HG03558 (cell line): ENCODE results near the gene ZMYND8.
"Not testable (repeated sequence)": the region's sequence is repeated elsewhere in the genome, so short reads cannot be mapped to it uniquely, and the experiment has no call there.

Experiments
- ATAC-seq: cut with Tn5 transposase; IDR thresholded peaks from one replicate; pipeline ENCODE4 v1.9.1; 2021; ENCODE audit warnings: moderate number of reproducible peaks; ENCODE audit not compliant: unreplicated experiment; ENCODE audit errors: extremely low read depth

The ZMYND8 gene

GRCh38 chr20:47373206-47373733 is 16.8 kb upstream of the ZMYND8 start:
- ATAC-seq = no peak

- ATAC-seq = no peak
Measured at GRCh38 chr20:47370850-47371782, 14.6 kb upstream of the ZMYND8 start.

DNA sequence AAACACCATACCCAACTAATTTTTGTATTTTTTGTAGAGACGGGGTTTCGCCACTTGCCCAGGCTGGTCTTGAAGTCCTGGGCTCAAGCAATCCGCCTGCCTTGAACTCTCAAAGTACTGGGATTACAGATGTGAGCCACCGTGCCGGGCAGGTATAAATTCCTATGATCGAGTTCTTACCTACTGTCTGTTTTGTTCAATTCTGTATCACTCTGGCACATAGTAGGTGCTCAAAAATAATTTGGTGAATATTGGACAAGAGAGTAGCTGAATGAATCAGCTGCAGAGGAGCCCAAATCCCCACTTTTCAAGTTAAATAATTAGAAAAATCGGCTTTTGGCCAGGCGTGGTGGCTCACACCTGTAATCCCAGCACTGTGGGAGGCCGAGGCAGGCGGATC is 13.7 kb upstream of the ZMYND8 start:
- no peak for ATAC-seq

DNA sequence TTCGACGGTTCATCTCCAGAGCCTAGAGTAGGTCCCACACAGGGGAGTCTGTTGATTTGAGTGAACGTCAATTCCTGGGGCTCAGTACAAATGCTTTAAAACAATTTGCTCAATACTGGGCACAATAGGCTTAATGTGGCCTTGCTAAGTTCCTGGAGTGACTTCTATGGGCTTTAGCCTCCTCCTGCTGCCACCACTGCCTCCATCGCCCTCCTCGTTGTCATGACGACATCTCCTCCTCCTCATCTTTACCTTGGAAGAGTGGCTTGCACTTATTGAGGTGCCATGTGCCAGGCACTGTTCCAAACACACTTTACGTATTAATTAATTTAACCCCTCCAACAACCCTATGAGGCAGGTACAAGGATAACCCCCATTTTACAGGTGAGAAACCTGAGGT is 11.8 kb upstream of the ZMYND8 start:
- ATAC-seq = no peak

DNA sequence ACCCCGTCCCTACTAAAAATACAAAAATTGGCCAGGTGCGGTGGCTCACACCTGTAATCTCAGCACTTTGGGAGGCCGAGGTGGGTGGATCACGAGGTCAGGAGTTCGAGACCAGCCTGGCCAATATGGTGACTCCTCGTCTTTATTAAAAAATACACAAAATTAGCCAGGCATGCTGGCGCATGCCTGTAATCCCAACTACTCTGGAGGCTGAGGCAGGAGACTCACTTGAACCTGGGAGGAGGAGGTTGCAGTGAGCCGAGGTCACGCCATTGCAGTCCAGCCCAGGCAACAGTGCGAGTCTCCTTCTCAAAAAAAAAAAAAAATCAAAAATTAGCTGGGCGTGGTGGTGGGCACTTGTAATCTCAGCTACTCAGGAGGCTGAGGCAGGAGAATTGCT is 9.8 kb upstream of the ZMYND8 start:
- ATAC-seq = not testable (repeated sequence)

GRCh38 chr20:47365023-47365764 is 8.7 kb upstream of the ZMYND8 start:
- no peak for ATAC-seq

DNA sequence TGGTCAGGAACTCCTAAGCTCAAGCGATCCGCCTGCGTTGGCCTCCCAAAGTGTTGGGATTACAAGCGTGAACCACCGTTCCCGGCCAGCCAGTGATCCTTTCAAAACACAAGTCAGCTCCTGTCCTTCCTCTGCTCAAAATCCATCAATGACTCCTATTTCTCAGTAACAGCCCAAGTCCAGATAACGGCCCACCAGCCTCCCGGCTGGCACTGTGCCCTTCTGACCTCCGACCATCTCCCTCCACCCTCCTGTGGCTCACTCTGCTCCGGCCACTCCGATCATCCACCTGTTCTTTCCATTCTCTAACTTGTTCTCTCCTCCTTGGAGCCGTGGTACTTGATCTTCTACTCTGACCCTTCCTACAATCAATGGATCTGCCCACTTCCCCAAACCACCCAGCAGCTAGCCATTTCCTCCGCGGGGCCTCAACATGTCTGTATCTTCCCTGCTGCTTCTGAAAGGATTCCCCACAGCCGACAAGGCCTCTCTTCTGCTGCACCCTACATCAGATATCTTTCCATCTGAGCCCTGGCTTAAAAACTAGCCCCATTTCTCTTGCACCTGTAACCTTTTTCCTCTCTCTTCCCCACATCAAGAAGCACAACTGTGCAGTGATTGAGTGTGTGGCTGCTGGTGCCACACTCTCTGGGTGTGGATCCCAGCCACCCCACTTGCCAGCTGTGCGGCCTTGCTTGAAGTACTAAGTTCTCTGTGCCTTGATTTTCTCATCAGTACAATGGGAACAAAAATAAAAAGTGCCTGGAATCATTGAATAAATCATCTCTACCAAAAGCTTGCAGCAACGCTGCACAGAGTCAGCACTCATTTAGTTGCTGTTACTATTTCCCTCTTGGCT is 6.1 kb upstream of the ZMYND8 start:
- ATAC-seq = no peak

DNA sequence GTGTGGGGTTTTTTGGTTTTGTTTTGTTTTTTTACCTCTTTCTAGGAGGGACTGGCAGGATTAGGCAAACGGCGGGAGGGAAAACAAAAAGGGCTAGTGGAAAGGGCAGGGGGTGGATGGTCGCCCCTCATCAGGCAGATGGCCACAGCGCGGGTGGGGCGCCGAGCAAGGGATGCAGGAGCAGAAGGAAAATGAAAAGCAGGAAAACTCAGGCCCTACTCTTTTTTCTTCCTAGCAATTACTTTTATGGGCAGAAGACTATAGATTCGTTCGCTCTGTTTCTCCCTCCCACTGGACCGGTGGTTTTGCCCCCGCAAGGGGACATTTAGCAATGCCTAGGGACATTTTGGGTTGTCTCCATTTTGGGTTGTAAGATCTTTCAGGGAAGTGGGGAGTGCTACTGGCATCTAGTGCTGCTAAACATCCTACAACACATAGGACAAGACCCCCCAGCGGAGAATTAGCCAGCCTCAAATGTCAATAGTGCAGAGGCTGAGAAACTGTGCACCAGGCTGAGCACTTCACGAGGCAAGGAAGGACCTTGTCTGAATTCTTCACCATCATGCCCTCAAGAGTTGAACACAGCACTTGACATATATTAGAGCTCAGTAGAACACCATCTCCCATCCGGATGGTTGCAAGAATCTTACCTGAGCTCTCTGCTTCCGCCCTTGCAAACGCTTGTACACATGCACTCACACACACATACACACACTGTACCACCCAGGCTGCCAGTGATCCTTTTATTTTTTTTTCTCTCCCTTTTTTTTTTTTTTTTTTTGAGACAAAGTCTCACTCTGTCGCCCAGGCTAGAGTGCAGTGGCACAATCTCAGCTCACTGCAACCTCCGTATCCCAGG is 4.8 kb upstream of the ZMYND8 start:
- ATAC-seq = no peak

GRCh38 chr20:47360297-47361056 is 4.0 kb upstream of the ZMYND8 start:
- ATAC-seq = no peak

GRCh38 chr20:47359530-47360296 is 3.2 kb upstream of the ZMYND8 start:
- ATAC-seq = no peak

DNA sequence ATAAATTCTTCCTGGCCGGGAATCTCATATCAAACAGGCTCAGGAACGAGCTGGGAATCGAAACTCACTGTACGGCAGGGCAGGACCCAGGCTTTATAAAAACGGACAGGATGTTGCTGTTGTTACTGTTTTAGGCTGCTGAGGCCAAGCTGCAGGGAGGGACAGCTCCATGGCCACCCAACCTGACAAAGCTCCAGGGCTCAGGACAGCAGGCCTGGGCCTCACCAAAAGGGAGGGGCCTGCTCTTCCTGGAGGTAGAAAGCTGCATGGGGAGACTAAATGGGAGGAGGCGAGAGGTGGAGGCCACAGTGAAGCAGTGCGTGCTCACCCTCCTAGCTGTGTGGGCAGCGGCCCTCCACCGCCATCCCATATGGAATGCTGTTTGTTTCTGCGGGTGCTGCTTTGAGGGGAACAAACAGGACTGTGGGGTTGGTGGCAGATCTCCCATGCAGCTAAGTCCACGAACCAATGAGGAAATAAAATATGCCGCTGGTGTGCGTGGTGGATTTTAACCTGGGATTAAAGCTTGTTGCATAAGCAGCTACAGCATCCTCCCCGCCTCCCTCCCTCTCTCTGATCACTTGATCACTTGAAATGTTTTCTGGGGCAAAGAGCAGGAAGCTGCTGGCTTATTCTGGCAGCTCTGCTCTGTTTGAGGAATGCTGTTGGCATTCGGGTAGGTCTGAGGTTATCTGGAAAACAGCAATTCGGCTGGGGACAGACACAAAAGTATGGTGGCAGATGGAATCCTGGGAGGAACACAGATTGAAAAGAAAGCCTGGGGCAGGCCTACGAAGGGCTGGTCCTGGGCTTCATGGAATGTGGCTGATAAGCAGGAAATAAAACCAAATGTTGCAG is 2.4 kb upstream of the ZMYND8 start:
- ATAC-seq = no peak

DNA sequence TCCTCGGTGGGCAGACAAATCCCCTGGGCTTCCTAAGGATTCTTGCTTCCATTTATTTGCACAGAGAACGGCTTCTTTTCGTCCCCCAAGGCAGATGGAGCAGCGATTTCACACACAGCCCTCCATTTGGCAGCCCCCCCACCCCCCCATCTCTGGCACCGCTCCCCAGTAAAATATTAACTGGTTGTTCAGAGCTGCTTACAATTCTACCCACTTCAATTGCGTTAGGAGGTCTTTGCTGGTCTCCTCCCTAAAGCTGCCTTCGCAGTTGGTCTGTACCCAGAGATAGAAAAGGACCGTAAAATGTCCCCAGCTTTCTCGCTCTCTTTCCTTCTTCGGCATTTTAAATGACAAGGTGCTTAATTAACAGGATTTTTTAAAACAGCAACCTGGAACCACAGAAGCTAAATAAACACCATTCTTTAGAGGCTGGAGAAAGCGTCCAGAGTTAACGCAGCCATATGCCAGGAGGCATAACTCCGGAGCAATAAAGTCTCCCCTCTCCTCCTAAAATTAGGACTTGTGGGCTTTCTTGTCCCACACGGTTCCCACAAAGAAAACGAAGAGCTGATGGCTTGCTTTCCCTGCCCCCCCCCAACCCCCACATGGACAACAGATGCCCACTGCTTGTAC is 1.7 kb upstream of the ZMYND8 start:
- ATAC-seq = no peak

GRCh38 chr20:47357296-47358038 is 968 bp upstream of the ZMYND8 start:
- no peak for ATAC-seq

GRCh38 chr20:47356220-47356525 is 326 bp downstream of the ZMYND8 start:
- no peak for ATAC-seq

DNA sequence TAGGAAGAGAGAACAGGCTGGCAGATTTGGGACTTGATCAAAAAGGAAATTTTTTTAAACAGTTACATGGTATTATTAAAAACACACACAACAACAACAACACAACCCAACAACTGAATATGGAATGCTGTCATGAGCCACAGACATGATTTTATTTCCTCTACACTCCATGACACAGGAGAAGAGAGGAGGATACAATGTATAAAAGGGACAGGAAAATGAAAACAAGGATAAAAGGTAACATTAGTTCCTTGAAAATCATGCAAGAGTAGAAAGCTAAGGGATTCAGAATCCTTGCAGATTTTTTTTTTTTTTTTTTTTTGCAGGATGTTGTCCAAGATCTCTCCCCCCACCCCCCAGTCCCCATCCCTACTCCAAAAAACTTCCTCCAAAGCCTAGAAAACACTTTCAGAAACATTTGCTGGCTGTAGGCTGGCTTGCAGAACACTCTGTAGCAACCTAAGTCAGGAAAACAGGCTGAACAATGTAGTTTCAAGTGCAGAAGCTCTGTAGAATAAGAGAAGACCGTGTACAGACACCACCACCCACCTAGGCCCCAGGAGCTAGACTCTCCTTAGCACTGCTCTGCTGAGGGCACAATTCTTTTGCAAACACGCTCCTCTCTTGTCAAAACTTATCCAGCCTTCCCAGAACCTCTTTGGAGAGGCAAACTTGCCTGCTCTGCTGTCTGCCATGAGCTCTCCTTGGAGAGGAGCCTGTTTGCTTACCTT is 845 bp downstream of the ZMYND8 start:
- no peak for ATAC-seq
